NCI-H2196 (cell line): ENCODE measurements around the gene FANCC.
"Not testable (repeated sequence)": the region's sequence is repeated elsewhere in the genome, so short reads cannot be mapped to it uniquely, and the experiment has no call there.

ENCODE experiments used
- DNase-seq: peaks from one replicate; lab custom pipeline; 2025; ENCODE audit not compliant: unreplicated experiment; lab: John Stamatoyannopoulos, UW

The FANCC gene

GRCh38 chr9:95284162-95285080 is 33.1 kb downstream of the FANCC start:
- no peak for DNase-seq

- no peak for DNase-seq
Measured at GRCh38 chr9:95283673-95284072, 33.8 kb downstream of the FANCC start.

- no peak for DNase-seq
Measured at GRCh38 chr9:95282332-95282731, 35.2 kb downstream of the FANCC start.

- DNase-seq = no peak
Measured at GRCh38 chr9:95280745-95281144, 36.8 kb downstream of the FANCC start.

- DNase-seq = no peak
Measured at GRCh38 chr9:95277509-95277908, 40.0 kb downstream of the FANCC start.

- no peak for DNase-seq
Measured at GRCh38 chr9:95276395-95276954, 41.0 kb downstream of the FANCC start.

GRCh38 chr9:95274160-95274559 is 43.3 kb downstream of the FANCC start:
- not testable (repeated sequence) for DNase-seq

GRCh38 chr9:95273369-95274022 is 44.0 kb downstream of the FANCC start:
- DNase-seq = no peak

- no peak for DNase-seq
Measured at GRCh38 chr9:95272830-95273229, 44.7 kb downstream of the FANCC start.

- DNase-seq = no peak
Measured at GRCh38 chr9:95270790-95271189, 46.7 kb downstream of the FANCC start.

- DNase-seq = not testable (repeated sequence)
Measured at GRCh38 chr9:95269803-95270773, 47.4 kb downstream of the FANCC start.

GRCh38 chr9:95268681-95269080 is 48.8 kb downstream of the FANCC start:
- DNase-seq = peak; percentile 72

GRCh38 chr9:95266649-95267048 is 50.9 kb downstream of the FANCC start:
- DNase-seq = no peak

GRCh38 chr9:95265960-95266359 is 51.5 kb downstream of the FANCC start:
- no peak for DNase-seq

- no peak for DNase-seq
Measured at GRCh38 chr9:95264954-95265615, 52.4 kb downstream of the FANCC start.

GRCh38 chr9:95261890-95262289 is 55.6 kb downstream of the FANCC start:
- DNase-seq = no peak

- DNase-seq = no peak
Measured at GRCh38 chr9:95250462-95251221, 66.9 kb downstream of the FANCC start.

- peak; percentile 41 for DNase-seq
Measured at GRCh38 chr9:95249986-95250385, 67.5 kb downstream of the FANCC start.

- DNase-seq = no peak
Measured at GRCh38 chr9:95246547-95246946, 71.0 kb downstream of the FANCC start.

- DNase-seq = no peak
Measured at GRCh38 chr9:95242613-95243012, 74.9 kb downstream of the FANCC start.
